ENCODE data around the gene NALF2. TPM values are rescaled to one million over a fixed set of nuclear protein-coding genes. Genes with fewer than 3 reads are reported as not detected.
A peak's percentile ranks its signal among the peaks of the same experiment; 100 is the strongest.

The NALF2 gene
- total RNA-seq, 1 donor from 2014 or later, result 0.74 TPM

- H3K27me3 Mint-ChIP-seq (ENCODE audit: unreplicated experiment), result peaks cover 6% of the 10 kb centered on the region
- no peak for DNase-seq (ENCODE audit: low spot score)
- no peaks in the 10 kb centered on the region for H3K4me1 Mint-ChIP-seq (ENCODE audit: unreplicated experiment)
- peak overlapping the region; percentile 37 for H3K4me3 Mint-ChIP-seq (ENCODE audit: unreplicated experiment)
- H3K36me3 Mint-ChIP-seq (ENCODE audit: low read depth, unreplicated experiment), result no peaks in the 10 kb centered on the region
- no peaks in the 10 kb centered on the region for H3K9me3 Mint-ChIP-seq (ENCODE audit: unreplicated experiment)
- TF ChIP-seq, protein P1, sequence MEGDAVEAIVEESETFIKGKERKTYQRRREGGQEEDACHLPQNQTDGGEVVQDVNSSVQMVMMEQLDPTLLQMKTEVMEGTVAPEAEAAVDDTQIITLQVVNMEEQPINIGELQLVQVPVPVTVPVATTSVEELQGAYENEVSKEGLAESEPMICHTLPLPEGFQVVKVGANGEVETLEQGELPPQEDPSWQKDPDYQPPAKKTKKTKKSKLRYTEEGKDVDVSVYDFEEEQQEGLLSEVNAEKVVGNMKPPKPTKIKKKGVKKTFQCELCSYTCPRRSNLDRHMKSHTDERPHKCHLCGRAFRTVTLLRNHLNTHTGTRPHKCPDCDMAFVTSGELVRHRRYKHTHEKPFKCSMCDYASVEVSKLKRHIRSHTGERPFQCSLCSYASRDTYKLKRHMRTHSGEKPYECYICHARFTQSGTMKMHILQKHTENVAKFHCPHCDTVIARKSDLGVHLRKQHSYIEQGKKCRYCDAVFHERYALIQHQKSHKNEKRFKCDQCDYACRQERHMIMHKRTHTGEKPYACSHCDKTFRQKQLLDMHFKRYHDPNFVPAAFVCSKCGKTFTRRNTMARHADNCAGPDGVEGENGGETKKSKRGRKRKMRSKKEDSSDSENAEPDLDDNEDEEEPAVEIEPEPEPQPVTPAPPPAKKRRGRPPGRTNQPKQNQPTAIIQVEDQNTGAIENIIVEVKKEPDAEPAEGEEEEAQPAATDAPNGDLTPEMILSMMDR (IDR thresholded peaks at IDR 0.05; ENCODE audit: unreplicated experiment), result no peak
- no peak overlapping the region for H3K27ac Mint-ChIP-seq (ENCODE audit: unreplicated experiment)
Measured at GRCh38 chrX:69504626-69505612, 793 bp downstream of the NALF2 start.

GRCh38 chrX:69505772-69506616 is 1.9 kb downstream of the NALF2 start:
- Mint-ChIP-seq H3K27ac (ENCODE audit: unreplicated experiment) (no peak overlapping the region), H3K9me3 (ENCODE audit: unreplicated experiment) (no peaks in the 10 kb centered on the region), H3K4me1 (ENCODE audit: unreplicated experiment) (no peaks in the 10 kb centered on the region), H3K4me3 (ENCODE audit: unreplicated experiment) (peak overlapping the region; percentile 87), H3K36me3 (ENCODE audit: low read depth, unreplicated experiment) (no peaks in the 10 kb centered on the region), H3K27me3 (ENCODE audit: unreplicated experiment) (peaks cover 6% of the 10 kb centered on the region)
- peak; percentile 4 for DNase-seq (ENCODE audit: low spot score)
- TF ChIP-seq, protein P1 (IDR thresholded peaks at IDR 0.05; ENCODE audit: unreplicated experiment), result no peak

- no peak overlapping the region for H3K27ac Mint-ChIP-seq (ENCODE audit: unreplicated experiment)
- no peaks in the 10 kb centered on the region for H3K4me1 Mint-ChIP-seq (ENCODE audit: unreplicated experiment)
- no peaks in the 10 kb centered on the region for H3K9me3 Mint-ChIP-seq (ENCODE audit: unreplicated experiment)
- no peak for DNase-seq (ENCODE audit: low spot score)
- peaks cover 6% of the 10 kb centered on the region for H3K27me3 Mint-ChIP-seq (ENCODE audit: unreplicated experiment)
- no peak overlapping the region for H3K4me3 Mint-ChIP-seq (ENCODE audit: unreplicated experiment)
- H3K36me3 Mint-ChIP-seq (ENCODE audit: low read depth, unreplicated experiment), result no peaks in the 10 kb centered on the region
- TF ChIP-seq, protein P1 (IDR thresholded peaks at IDR 0.05; ENCODE audit: unreplicated experiment), result no peak
Measured at GRCh38 chrX:69506617-69507499, 2.7 kb downstream of the NALF2 start.

GRCh38 chrX:69507500-69507789 is 3.3 kb downstream of the NALF2 start:
- Mint-ChIP-seq H3K27ac (ENCODE audit: unreplicated experiment) (no peak overlapping the region), H3K4me1 (ENCODE audit: unreplicated experiment) (no peaks in the 10 kb centered on the region), H3K27me3 (ENCODE audit: unreplicated experiment) (peaks cover 6% of the 10 kb centered on the region), H3K4me3 (ENCODE audit: unreplicated experiment) (no peak overlapping the region), H3K36me3 (ENCODE audit: low read depth, unreplicated experiment) (no peaks in the 10 kb centered on the region), H3K9me3 (ENCODE audit: unreplicated experiment) (no peaks in the 10 kb centered on the region)
- TF ChIP-seq, protein P1 (IDR thresholded peaks at IDR 0.05; ENCODE audit: unreplicated experiment), result no peak
- no peak for DNase-seq (ENCODE audit: low spot score)
